ENCODE results near the gene BIRC7.

The BIRC7 gene

GRCh38 chr20:63226042-63226943 lies 9.4 kb upstream of the BIRC7 start:
- no peak for DNase-seq

DNA sequence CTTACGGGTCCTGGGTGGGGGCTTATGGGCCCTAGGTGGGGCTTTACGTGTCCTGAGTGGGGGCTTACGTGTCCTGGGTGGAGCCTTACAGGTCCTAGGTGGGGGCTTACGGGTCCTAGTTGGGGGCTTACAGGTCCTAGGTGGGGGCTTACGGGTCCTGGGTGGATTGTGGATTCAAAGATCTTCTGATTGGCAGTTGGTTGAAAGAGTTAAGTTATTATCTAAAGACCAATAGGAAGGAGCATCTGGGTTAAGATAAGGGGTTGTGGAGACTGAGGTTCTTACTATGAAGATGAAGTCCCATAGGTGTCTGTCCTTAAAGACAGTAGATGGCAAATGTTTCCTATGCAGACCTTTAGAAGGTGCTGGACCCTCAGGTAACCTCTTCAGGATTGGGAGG lies 8.4 kb upstream of the BIRC7 start:
- no peak for DNase-seq

DNA sequence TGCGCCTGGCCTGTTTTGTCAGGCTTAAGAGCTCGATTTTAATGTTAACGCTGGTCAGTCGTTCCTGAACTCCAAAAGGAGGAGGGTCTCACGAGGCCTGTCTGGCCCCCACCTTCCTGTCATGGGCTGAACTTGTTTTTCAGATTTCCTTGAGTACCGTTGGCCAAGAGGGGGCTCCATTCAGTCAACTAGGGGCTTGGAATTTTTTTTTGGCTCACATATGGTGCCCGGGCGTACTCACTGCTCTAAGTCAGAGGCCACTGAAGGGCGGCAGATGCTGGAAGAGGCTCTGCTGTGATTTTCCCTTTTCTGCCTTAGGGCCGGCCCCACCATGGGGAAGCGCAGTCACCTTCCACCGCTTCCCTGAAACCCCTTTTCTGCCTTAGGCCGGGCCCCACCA lies 6.9 kb upstream of the BIRC7 start:
- no peak for DNase-seq

- DNase-seq = no peak
Measured at GRCh38 chr20:63230800-63231268, 4.9 kb upstream of the BIRC7 start.

DNA sequence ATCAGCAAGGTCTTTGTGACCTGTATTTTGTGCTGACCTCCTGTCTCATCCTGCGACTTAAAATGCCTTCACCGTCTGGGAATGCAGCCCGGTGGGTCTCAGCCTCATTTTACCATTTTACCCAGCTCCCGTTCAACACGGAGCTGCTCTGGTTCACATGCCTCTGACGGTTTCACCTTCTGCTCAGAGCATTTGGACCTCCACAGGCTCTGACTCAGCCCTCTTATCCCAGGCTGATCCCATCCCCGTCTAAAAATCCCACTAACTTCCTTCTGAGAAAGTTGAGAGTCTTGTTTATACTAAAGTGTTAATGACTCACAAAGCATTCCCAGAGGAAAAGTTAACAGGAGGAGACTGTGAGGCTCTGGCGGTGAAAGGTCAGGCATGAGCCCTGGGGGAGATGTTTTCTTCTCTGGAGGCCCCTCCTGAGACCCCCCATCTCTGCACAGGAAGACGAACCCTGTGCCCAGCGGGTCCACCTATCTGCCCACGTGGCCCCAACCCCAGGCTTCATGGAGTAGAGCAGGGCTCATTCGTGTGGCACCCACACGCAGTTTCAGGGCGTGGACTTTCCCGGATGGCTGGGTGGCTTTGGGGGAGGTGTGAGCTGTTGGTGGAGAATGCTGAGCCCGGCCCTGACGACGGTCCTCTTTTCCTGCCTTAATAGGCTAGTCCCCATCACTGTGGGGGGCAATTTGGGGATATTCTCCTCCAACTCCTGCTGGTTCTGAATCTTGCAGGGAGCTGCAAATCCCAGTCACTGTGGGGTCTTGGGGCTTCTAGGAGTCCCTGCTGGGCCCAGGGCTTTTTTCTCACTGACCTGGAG lies 3.3 kb upstream of the BIRC7 start:
- no peak for DNase-seq

DNA sequence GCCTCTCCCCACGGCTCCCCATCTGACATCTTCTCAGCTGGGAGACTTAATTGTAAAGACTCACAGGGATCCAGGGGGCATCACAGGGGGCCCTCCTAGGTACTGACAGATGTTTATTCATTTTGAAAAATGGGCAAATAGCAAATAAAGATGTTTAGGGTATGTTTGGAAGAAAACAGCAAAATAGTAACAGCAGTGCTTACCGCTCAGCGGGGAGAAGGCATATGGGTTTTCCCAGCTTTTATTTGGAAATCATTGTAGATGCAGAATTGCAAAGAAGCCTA lies 2.7 kb upstream of the BIRC7 start:
- DNase-seq = no peak

DNA sequence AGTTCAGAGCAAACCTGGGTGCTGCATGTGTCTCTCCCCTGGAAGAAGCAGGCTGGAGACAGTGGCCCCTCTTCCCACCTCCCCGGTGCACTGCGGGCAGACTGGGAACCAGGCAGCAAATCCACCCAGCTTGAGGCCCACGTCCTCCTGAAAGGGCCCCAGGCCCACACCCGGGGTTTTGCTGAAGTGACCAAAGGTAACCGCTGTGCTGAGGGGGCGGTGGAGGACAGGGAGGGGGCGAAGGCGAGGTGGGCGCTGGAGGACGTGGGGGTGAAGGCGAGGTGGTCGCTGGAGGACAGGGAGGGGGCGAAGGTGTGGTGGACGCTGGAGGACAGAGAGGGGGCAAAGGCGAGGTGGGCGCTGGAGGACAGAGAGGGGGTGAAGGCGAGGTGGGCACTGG lies 1.8 kb upstream of the BIRC7 start:
- no peak for DNase-seq

GRCh38 chr20:63234693-63235398 lies 859 bp upstream of the BIRC7 start:
- no peak for DNase-seq

DNA sequence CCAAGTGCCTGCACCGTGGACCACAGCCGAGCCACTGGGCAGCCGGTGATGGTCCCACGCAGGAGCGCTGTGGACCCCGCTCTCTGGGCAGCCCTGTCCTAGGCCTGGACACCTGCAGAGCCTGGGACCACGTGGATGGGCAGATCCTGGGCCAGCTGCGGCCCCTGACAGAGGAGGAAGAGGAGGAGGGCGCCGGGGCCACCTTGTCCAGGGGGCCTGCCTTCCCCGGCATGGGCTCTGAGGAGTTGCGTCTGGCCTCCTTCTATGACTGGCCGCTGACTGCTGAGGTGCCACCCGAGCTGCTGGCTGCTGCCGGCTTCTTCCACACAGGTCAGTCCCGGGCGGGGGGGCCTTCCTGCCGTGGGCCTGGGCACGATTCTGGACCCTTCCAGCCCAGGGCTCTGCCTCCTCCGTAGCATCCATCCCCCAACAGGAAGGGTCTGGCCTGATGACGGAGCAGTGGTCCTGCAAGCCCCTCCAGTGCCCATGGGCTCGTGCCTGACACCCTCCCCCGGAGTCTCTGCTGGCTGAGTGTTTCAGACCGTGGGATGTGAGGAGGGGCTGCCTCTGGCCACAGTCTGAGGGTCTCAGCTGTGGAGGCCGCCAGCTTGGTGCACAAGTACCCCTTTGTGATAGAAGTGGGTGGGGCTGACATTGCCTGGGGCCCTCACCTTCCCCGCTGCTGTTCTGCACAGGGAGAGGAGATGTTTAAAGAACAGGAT lies 572 bp downstream of the BIRC7 start:
- DNase-seq = no peak

DNA sequence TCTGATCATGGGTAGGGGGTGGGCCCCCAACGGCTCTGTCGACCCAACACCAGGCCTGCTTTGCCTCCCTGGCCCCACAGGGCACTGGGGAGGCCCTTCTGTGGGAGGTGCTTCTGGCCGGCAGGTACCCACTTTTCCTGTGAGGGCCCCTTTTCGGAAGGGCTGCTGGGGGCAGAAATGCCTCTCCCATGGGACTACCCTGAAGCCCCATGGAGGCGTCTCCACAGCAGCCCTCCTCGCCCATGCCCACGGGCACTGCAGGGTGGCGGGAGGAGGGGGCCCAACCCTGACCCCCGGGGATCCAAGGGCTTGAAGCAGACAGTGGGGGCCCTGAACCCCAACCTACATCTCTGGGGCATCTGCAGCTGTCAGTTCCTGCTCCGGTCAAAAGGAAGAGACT lies 2.3 kb downstream of the BIRC7 start:
- no peak for DNase-seq

GRCh38 chr20:63238514-63239125 lies 2.9 kb downstream of the BIRC7 start:
- DNase-seq = no peak

DNA sequence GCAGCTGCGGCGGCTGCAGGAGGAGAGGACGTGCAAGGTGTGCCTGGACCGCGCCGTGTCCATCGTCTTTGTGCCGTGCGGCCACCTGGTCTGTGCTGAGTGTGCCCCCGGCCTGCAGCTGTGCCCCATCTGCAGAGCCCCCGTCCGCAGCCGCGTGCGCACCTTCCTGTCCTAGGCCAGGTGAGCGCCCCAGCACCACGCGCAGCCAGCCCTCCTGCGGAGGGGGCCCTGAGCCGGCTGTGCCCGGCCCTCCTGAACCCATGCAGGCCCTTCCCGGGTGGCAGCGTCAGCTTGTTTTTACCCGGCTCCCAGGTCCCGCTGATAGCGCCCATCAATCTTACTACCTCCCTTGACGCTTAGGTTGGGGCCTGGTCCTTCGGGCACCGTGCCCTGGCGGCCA lies 3.7 kb downstream of the BIRC7 start:
- no peak for DNase-seq

DNA sequence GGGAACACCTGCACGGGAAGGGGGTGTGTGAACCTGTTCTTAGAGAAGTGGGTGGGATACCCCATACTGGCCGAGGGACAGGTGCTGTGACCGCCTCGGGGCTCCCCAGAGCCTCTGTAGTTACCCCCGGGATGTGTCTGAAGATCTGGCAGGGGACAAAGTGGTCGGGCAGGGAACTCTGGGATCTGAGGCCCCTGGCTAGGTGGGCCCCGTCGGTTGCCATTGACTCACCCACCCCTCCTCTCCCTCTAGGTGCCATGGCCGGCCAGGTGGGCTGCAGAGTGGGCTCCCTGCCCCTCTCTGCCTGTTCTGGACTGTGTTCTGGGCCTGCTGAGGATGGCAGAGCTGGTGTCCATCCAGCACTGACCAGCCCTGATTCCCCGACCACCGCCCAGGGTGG lies 4.3 kb downstream of the BIRC7 start:
- no peak for DNase-seq

GRCh38 chr20:63241272-63241671 lies 5.6 kb downstream of the BIRC7 start:
- no peak for DNase-seq

GRCh38 chr20:63242736-63243135 lies 7.0 kb downstream of the BIRC7 start:
- DNase-seq = no peak

GRCh38 chr20:63243604-63244247 lies 8.0 kb downstream of the BIRC7 start:
- no peak for DNase-seq

DNA sequence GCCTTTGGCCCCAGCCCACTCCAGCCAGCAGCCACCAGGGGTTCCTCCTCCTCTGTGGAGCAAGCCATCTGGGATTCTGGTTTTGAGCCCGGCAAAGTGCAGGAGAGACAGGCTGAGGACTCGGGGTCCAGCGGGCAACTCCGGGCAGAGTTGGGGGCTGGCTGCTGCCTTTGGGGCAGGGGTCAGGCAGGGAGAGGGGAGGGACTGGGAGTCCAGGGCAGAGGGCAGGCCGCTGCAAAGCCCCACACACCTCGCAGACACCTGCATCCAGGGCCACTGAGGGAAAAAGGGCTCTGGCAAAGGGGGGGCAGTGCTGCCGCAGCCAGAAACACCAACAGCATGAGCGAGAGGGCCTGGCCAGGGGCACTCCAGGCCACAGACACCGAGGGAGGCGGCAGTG lies 8.8 kb downstream of the BIRC7 start:
- no peak for DNase-seq

DNA sequence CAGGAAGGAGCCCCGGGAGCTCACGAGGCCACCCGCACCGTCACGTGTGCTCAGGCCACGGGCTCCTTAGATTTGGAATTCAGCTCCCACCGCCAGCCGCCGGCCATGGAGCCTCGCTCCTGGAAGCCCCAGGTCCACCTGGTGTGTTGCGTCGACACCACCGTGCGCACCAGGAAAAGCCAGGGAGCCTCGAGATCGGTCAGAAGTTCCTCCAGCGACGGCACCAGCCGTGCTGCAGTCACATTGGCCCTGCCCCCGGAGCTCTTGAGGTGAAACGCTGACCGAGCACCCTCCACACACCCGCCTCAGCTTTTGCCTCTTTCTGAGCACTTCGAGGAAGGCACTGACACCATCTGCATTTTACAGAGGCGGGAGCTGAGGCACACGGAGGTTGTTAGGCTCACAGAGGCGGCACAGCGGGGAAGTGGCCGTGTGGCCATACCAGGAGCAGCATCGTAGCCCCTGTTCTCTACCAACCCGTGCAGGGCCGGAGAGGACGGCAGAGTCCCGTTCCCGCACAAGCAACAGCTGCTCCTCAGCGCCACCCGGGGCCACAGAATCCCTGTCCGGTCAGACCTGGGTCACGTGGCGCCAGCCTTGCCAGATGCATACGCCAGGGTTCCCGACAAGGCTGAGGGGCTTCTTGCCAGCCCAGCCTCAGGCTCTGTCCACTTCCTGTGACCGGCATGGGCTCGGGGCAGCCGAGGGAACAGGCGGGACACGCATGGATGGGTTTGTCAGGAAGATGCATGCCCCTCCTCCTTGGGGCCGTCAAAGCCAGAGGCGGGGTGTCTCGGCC lies 11.0 kb downstream of the BIRC7 start:
- no peak for DNase-seq

DNA sequence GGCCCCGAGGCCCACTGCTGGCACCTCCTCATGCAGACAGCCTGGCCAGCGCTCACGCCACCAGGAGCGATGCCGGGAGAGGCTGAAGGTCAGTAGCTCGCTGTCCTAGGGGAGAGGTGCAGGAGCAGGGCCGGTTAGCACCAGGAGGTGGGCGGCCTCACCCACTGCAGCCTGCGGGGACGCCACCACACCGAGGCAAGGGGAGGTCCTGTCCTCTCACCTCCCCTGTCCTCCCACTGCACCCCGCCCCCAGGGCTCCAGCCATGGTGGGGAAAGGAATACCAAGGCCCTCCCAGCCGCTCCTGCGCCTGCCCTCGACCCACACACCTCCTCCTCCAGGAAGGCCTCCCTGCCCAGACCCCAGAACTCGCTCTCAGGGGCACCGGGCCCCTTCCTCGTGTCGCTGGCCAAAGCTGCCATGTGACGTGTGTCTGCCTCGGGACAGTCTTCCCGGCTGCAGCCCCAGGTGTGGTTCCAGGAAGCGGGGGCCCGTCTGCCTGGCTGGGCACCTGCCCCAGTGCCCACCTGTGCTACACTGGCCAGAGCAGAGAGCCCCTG lies 12.0 kb downstream of the BIRC7 start:
- no peak for DNase-seq

DNA sequence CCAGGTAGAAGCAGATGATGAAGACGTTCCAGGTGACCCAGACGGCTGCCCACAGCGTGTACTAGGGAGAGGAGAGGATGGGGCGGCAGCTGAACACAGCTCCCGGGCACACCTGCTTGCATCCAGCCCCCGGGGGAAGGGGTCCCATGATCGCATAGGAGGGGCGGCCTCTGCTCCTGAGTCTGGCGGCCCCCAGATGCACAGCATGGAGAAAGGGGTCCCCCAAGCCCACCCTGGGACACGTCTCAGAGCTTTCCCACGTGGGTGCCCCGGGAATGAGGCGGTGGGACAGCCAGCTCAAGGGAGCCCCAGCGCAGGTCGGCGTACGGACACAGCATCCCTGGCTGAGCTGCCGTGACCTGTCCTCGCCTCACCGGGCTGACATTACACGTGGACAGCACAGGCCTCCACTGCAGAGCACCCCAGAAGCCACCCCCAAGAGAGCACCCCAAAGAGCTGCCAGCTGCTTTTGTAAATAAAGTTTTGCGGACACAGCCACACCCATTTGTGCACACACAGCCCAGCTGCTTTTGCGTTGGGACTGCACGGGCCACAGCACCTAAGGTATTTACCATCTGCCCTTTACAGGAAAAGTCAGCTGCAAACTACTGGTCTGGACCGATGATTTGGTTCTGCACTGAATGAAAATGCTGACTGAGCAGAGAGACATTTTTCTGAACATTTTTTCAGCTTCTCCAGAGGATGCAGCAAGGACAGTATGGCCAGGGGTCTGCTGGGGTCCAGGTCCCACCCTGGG lies 13.3 kb downstream of the BIRC7 start:
- no peak for DNase-seq

Measured in CD4-positive, alpha-beta T cell treated with Interferon gamma for 1 hour (primary cell).